H7 (cell line): Measurements from ENCODE around the gene SERPINB10. TPM values are rescaled to one million over a fixed set of nuclear protein-coding genes. Genes with fewer than 3 reads are reported as not detected.

Experiments used
- DNase-seq: peaks from one replicate; pipeline ENCODE4 v3.0.0; 2012
- H3K27me3 ChIP-seq: 2 replicates; pipeline ENCODE4 v1.6.0; 2011; ENCODE audit warnings: mild to moderate bottlenecking, low read length; ENCODE audit not compliant: control insufficient read depth, insufficient read depth
- H3K36me3 ChIP-seq: replicated peaks from 2 replicates; pipeline ENCODE4 v1.5.1; 2011; ENCODE audit warnings: low read length; ENCODE audit not compliant: control insufficient read depth, insufficient read depth
- H3K4me3 ChIP-seq: 2 replicates; pipeline ENCODE4 v1.5.1; 2011; ENCODE audit warnings: low read depth, mild to moderate bottlenecking, control low read depth, low read length, moderate library complexity; ENCODE audit not compliant: insufficient read depth
- total RNA-seq: library from RNA; depleted of rRNA; stranded (reverse); fragments of >200 nt; shearing (Covaris generic); gene quantifications from 2 replicates; pipeline ENCODE4 v1.2.3, GENCODE V29; 2014; rRNA removed

SERPINB10 gene
- total RNA-seq = not detected in 2 replicates

DNA sequence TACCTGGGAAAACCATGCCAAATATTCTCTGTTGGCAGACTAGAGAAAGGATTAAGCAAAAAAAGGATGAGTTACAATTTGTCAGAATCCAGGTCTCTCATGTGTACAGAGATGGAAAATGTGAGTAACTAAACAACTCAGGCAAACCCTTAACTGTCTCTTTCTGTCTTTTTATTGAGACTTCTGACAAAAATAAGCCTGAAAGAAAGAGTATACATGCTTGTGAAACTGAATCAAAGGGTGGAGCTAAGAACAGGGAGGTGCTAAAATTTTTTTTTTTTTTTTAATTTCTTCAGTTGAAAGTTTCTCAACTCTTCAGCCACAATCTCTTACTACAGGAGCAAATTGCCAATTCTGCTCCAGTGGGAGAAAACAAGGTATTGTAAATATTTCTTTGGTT, at the start of gene SERPINB10:
SERPINB10 (plus strand) TSS at position 295 of the 400 bp plus-strand sequence. CDS start 7,553 bp downstream, outside the sequence.
- no peaks in the 10 kb centered on the region for H3K36me3 ChIP-seq
- H3K4me3 ChIP-seq = no peak within 1 kb of the TSS
- no peak for DNase-seq
- H3K27me3 ChIP-seq = no peaks in the 10 kb centered on the region

DNA sequence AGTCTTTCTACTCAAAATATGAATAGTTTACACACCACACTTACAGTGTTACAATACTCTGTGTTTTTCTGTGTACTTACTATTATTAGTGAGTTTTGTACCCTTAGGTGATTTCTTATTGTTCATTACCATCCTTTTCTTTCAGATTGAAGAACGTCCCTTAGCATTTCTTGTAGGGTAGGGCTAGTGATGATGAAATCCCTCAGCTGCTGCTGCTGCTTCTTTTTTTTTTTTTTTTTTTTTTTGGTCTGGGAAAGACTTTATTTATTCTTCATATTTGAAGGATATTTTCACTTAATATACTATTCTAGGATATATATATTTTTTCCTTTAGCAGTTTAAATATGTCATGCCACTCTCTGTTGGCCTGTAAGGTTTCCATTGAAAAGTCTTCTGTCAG, 49.3 kb upstream of the SERPINB10 start:
- DNase-seq = no peak
- Histone ChIP-seq H3K4me3 (no peak overlapping the region), H3K36me3 (no peaks in the 10 kb centered on the region), H3K27me3 (no peaks in the 10 kb centered on the region)

GRCh38 chr18:63859781-63860475, 47.8 kb upstream of the SERPINB10 start:
- Histone ChIP-seq H3K27me3 (no peaks in the 10 kb centered on the region), H3K36me3 (no peaks in the 10 kb centered on the region), H3K4me3 (no peak overlapping the region)
- no peak for DNase-seq

GRCh38 chr18:63860531-63860930, 47.2 kb upstream of the SERPINB10 start:
- no peak for DNase-seq
- Histone ChIP-seq H3K36me3 (no peaks in the 10 kb centered on the region), H3K27me3 (no peaks in the 10 kb centered on the region), H3K4me3 (no peak overlapping the region)

DNA sequence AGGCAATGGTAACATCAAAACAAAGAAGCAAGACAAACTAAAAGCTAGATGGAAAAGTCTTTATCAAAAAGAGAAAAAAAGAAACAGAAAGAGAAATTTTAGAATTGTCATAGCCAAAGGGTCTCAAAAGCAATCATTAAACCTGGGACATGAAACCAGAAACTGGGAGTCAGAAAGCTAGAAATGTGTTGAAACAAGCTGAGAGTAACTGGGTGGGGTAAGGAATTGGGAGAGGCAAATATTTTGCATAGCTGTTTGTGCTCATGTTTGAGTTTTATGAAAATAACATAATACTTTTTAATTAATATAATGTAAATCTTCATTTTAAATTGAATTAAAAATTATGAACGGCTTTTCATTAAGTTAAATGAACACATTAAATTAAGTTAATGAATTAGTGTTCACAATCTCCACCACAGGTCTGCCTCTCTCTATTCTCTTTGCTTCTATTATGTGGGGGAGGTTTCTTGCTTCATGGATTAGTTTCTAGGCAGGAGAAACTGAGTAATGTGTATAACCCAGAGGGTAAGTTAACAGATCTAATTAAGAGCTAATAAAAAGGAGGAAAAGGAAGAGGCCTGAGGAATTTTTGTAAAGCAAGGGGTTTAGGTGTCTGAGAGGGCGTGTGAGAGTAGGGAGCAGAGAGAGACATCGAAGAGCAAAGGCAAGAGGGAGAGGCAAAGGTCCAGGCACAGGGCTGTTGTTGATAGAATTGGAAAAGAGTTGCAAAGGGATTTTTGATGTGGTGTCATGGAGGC, 40.2 kb upstream of the SERPINB10 start:
- no peaks in the 10 kb centered on the region for H3K36me3 ChIP-seq
- no peaks in the 10 kb centered on the region for H3K27me3 ChIP-seq
- no peak for DNase-seq
- no peak overlapping the region for H3K4me3 ChIP-seq

DNA sequence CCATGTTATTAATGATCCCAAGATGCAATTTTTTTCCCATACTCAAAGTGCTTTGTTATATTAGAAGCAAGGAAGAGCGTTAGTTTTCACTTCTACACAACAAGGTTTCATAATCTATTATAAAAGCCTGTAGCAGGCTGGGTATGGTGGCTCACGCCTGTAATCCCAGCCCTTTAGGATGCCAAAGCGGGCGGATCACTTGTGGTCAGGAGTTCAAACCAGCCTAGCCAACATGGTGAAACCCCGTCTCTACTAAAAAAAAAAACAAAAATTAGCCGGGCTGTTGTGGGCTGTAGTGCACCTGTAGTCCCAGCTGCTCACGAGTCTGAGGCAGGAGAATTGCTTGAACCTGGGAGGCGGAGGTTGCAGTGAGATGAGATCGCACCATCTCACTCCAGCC, 39.2 kb upstream of the SERPINB10 start:
- no peaks in the 10 kb centered on the region for H3K27me3 ChIP-seq
- DNase-seq = no peak
- no peaks in the 10 kb centered on the region for H3K36me3 ChIP-seq
- no peak overlapping the region for H3K4me3 ChIP-seq

DNA sequence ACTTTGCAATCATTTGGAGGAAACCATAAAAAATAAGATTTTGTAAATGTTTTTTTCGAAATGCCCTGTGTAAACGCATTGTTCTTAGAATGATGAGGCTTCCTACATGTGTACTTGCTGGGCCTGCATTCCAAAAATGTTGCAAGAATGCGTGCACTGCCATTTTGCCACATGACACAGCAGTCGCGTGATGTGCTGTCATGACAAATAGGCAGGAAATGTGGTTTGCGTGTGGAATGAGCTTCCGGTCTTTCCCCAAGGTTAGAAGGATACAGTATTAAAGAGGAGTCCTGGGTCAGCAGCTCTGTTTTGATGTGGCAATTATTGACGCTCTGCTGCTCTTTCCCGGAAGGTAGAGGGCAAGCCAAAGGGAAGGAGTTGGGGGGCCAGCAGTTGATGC, 38.4 kb upstream of the SERPINB10 start:
- no peaks in the 10 kb centered on the region for H3K36me3 ChIP-seq
- H3K27me3 ChIP-seq = no peaks in the 10 kb centered on the region
- DNase-seq = no peak
- no peak overlapping the region for H3K4me3 ChIP-seq

DNA sequence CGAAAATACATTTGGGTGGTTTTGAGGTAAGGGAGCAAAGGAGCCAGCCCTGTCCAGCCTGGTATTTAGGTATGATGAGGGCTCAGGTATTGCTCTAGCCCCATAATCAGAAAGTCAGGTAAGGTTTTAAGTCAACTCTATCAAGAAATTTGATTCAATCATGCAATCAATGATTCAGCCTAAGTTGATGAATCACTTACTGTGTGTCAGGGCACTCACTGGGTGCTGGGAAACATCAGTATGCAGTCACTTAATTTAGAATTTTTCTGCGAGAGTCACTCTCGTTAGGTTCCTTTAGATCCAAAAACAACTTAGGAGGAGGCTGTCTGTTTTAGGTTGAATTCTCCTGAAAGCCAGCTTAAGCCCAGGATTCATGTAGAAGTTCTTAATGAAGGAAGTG, 37.9 kb upstream of the SERPINB10 start:
- no peaks in the 10 kb centered on the region for H3K27me3 ChIP-seq
- no peak for DNase-seq
- no peak overlapping the region for H3K4me3 ChIP-seq
- no peaks in the 10 kb centered on the region for H3K36me3 ChIP-seq

DNA sequence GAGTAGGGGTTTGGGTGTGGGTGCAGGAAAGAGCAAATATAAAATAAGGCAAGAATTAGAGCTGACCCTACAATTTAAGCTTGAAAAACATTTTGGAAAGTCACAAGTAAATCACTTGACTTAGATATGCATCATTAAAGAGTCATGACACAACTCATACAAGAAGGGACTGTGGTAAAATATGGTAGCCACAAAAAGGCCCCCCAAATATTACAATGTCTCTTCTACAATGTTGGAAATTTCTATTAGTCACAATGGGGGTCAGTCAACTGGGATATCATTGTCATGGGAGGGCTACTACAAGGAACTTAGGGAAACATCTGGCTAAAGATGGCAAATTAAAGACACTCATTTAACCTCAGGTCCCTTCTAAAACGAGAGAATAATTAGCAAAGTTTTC, 35.9 kb upstream of the SERPINB10 start:
- no peaks in the 10 kb centered on the region for H3K36me3 ChIP-seq
- no peak for DNase-seq
- no peak overlapping the region for H3K4me3 ChIP-seq
- no peaks in the 10 kb centered on the region for H3K27me3 ChIP-seq

DNA sequence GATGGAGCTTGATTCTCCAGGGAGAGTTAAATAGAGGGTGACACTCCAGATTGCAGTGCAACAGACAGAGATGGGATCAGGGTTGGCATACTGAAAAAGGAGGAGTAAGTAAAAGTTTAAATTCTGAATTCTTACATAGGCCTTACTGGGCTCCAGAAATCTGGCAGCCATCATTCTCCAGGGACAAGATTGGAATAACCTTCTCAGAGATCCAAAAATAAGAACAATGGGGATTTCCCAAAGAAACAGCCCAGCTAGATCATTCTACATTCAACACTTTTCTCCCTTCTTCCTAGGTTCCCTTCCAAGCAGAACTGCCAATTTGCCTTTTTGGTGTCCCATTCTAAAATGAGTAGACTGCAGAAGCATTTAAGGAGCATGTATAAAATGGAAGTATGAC, 35.2 kb upstream of the SERPINB10 start:
- H3K4me3 ChIP-seq = no peak overlapping the region
- no peaks in the 10 kb centered on the region for H3K36me3 ChIP-seq
- no peaks in the 10 kb centered on the region for H3K27me3 ChIP-seq
- no peak for DNase-seq

DNA sequence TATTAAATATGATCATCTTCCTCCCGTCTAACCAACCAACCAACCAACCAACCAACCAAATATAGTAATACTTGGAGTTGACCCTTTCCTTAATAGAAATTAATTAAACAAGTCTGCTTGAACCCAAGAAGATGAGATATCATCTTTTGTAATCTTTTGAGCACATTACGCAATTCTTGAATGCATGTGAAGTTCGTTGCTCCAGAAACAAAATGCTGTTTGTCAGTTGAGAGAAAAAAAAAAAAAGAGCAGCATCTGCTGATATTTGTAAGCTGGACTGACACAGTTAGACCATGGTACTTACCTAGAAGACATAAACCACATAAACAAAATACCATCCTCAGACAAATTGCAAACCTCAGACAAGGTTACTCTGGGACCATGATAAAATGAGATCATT, 29.4 kb upstream of the SERPINB10 start:
- no peaks in the 10 kb centered on the region for H3K27me3 ChIP-seq
- no peak overlapping the region for H3K4me3 ChIP-seq
- H3K36me3 ChIP-seq = no peaks in the 10 kb centered on the region
- no peak for DNase-seq

DNA sequence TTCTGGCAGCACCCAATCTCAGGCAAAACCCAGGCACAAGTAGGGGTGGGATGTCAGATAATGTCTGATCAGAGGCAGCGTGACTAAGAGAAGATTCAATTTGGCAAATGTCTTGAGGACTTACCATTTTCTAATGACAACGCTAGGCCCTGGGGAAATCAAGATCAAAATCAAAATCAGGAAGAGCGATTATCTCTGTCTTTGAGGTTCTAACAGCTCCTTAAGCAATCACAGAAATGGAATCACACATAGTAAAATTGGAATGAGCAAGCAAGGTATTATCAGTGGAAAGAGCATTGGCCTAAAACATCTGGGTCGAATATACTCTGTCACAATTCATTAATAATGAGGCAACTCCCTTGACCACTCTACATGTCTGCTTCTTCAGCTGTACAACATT, 28.8 kb upstream of the SERPINB10 start:
- no peak overlapping the region for H3K4me3 ChIP-seq
- DNase-seq = no peak
- no peaks in the 10 kb centered on the region for H3K36me3 ChIP-seq
- H3K27me3 ChIP-seq = no peaks in the 10 kb centered on the region

- Histone ChIP-seq H3K4me3 (no peak overlapping the region), H3K27me3 (no peaks in the 10 kb centered on the region), H3K36me3 (no peaks in the 10 kb centered on the region)
- no peak for DNase-seq
Measured at GRCh38 chr18:63879709-63880108, 28.0 kb upstream of the SERPINB10 start.

GRCh38 chr18:63881851-63882250, 25.9 kb upstream of the SERPINB10 start:
- Histone ChIP-seq H3K36me3 (no peaks in the 10 kb centered on the region), H3K27me3 (no peaks in the 10 kb centered on the region), H3K4me3 (no peak overlapping the region)
- DNase-seq = no peak

- Histone ChIP-seq H3K4me3 (no peak overlapping the region), H3K27me3 (no peaks in the 10 kb centered on the region), H3K36me3 (no peaks in the 10 kb centered on the region)
- no peak for DNase-seq
Measured at GRCh38 chr18:63882333-63883141, 25.2 kb upstream of the SERPINB10 start.
